ENCODE results near the gene MCU. TPM values are rescaled to one million over a fixed set of nuclear protein-coding genes. Genes with fewer than 3 reads are reported as not detected.

MCU gene
- total RNA-seq, 1 donor from 2014 or later: 31.8 TPM

GRCh38 chr10:72747521-72747920, 55.6 kb downstream of the MCU start:
- Histone ChIP-seq H3K36me3 (ENCODE audit: insufficient read depth, low read length) (no peaks in the 10 kb centered on the region), H3K4me2 (ENCODE audit: low read length) (no peak overlapping the region), H4K20me1 (ENCODE audit: insufficient read depth, low read length) (peaks cover 38% of the 10 kb centered on the region), H3K4me1 (ENCODE audit: insufficient read depth, low read length) (no peaks in the 10 kb centered on the region), H3K27ac (ENCODE audit: low read depth, low read length) (no peak overlapping the region), H3K9me3 (ENCODE audit: insufficient read depth, low read depth, low read length) (no peaks in the 10 kb centered on the region), H3K4me3 (ENCODE audit: insufficient read depth, low read depth, low read length) (no peak overlapping the region), H2AFZ (ENCODE audit: low read depth, low read length) (no peak overlapping the region), H3K79me2 (ENCODE audit: insufficient read depth, low read length) (peaks cover 35% of the 10 kb centered on the region), H3K27me3 (ENCODE audit: insufficient read depth, low read length) (no peaks in the 10 kb centered on the region), H3K9ac (ENCODE audit: low read length) (no peak overlapping the region)
- Mint-ChIP-seq H3K27me3 (ENCODE audit: low read depth, unreplicated experiment) (no peaks in the 10 kb centered on the region), H3K4me1 (ENCODE audit: low read depth, unreplicated experiment) (peaks cover 7% of the 10 kb centered on the region), H3K36me3 (ENCODE audit: low read depth, unreplicated experiment) (no peaks in the 10 kb centered on the region), H3K9me3 (ENCODE audit: unreplicated experiment) (no peaks in the 10 kb centered on the region), H3K4me3 (ENCODE audit: unreplicated experiment) (no peak overlapping the region), H3K27ac (ENCODE audit: unreplicated experiment) (no peak overlapping the region)
- DNase-seq (ENCODE audit: low read depth) (no peak), FAIRE-seq (no peak)
- TF ChIP-seq EZH2 (IDR thresholded peaks at IDR 0.05; ENCODE audit: insufficient read depth, low read length) (no peak), CTCF (IDR thresholded peaks at IDR 0.05; ENCODE audit: insufficient read depth, low read depth, low read length) (no peak)

- Histone ChIP-seq H3K4me3 (ENCODE audit: insufficient read depth, low read depth, low read length) (no peak overlapping the region), H3K79me2 (ENCODE audit: insufficient read depth, low read length) (peaks cover 28% of the 10 kb centered on the region), H3K27me3 (ENCODE audit: insufficient read depth, low read length) (no peaks in the 10 kb centered on the region), H2AFZ (ENCODE audit: low read depth, low read length) (no peak overlapping the region), H3K36me3 (ENCODE audit: insufficient read depth, low read length) (no peaks in the 10 kb centered on the region), H3K4me1 (ENCODE audit: insufficient read depth, low read length) (no peaks in the 10 kb centered on the region), H3K4me2 (ENCODE audit: low read length) (no peak overlapping the region), H3K9me3 (ENCODE audit: insufficient read depth, low read depth, low read length) (no peaks in the 10 kb centered on the region), H4K20me1 (ENCODE audit: insufficient read depth, low read length) (peaks cover 36% of the 10 kb centered on the region), H3K27ac (ENCODE audit: low read depth, low read length) (no peak overlapping the region), H3K9ac (ENCODE audit: low read length) (no peak overlapping the region)
- Mint-ChIP-seq H3K27ac (ENCODE audit: unreplicated experiment) (no peak overlapping the region), H3K4me1 (ENCODE audit: low read depth, unreplicated experiment) (peaks cover 15% of the 10 kb centered on the region), H3K9me3 (ENCODE audit: unreplicated experiment) (no peaks in the 10 kb centered on the region), H3K27me3 (ENCODE audit: low read depth, unreplicated experiment) (no peaks in the 10 kb centered on the region), H3K4me3 (ENCODE audit: unreplicated experiment) (no peak overlapping the region), H3K36me3 (ENCODE audit: low read depth, unreplicated experiment) (no peaks in the 10 kb centered on the region)
- DNase-seq (ENCODE audit: low read depth): no peak
- FAIRE-seq: no peak
- TF ChIP-seq EZH2 (IDR thresholded peaks at IDR 0.05; ENCODE audit: insufficient read depth, low read length) (no peak), CTCF (IDR thresholded peaks at IDR 0.05; ENCODE audit: insufficient read depth, low read depth, low read length) (no peak)
Measured at GRCh38 chr10:72753760-72754231, 61.9 kb downstream of the MCU start.

GRCh38 chr10:72754275-72755032, 62.5 kb downstream of the MCU start:
- Histone ChIP-seq H3K27ac (ENCODE audit: low read depth, low read length) (no peak overlapping the region), H3K79me2 (ENCODE audit: insufficient read depth, low read length) (peaks cover 24% of the 10 kb centered on the region), H3K4me3 (ENCODE audit: insufficient read depth, low read depth, low read length) (no peak overlapping the region), H3K36me3 (ENCODE audit: insufficient read depth, low read length) (no peaks in the 10 kb centered on the region), H3K9ac (ENCODE audit: low read length) (no peak overlapping the region), H2AFZ (ENCODE audit: low read depth, low read length) (no peak overlapping the region), H3K4me2 (ENCODE audit: low read length) (no peak overlapping the region), H3K9me3 (ENCODE audit: insufficient read depth, low read depth, low read length) (no peaks in the 10 kb centered on the region), H3K4me1 (ENCODE audit: insufficient read depth, low read length) (no peaks in the 10 kb centered on the region), H3K27me3 (ENCODE audit: insufficient read depth, low read length) (no peaks in the 10 kb centered on the region), H4K20me1 (ENCODE audit: insufficient read depth, low read length) (peaks cover 31% of the 10 kb centered on the region)
- TF ChIP-seq EZH2 (IDR thresholded peaks at IDR 0.05; ENCODE audit: insufficient read depth, low read length): no peak
- no peak for TF ChIP-seq CTCF (IDR thresholded peaks at IDR 0.05; ENCODE audit: insufficient read depth, low read depth, low read length)
- H3K27me3 Mint-ChIP-seq (ENCODE audit: low read depth, unreplicated experiment): no peaks in the 10 kb centered on the region
- H3K9me3 Mint-ChIP-seq (ENCODE audit: unreplicated experiment): no peaks in the 10 kb centered on the region
- FAIRE-seq (no peak), DNase-seq (ENCODE audit: low read depth) (no peak)
- no peak overlapping the region for H3K4me3 Mint-ChIP-seq (ENCODE audit: unreplicated experiment)
- H3K4me1 Mint-ChIP-seq (ENCODE audit: low read depth, unreplicated experiment): peaks cover 15% of the 10 kb centered on the region
- H3K27ac Mint-ChIP-seq (ENCODE audit: unreplicated experiment): no peak overlapping the region
- no peaks in the 10 kb centered on the region for H3K36me3 Mint-ChIP-seq (ENCODE audit: low read depth, unreplicated experiment)
